Fibroblast of skin of back (primary cell): Measurements from ENCODE around the gene GIPC2.
"Not testable (repeated sequence)": the region's sequence is repeated elsewhere in the genome, so short reads cannot be mapped to it uniquely, and the experiment has no call there.

ENCODE experiments used
- DNase-seq: peaks from one replicate; pipeline ENCODE4 v3.0.0-alpha.2; 2013

The GIPC2 gene

DNA sequence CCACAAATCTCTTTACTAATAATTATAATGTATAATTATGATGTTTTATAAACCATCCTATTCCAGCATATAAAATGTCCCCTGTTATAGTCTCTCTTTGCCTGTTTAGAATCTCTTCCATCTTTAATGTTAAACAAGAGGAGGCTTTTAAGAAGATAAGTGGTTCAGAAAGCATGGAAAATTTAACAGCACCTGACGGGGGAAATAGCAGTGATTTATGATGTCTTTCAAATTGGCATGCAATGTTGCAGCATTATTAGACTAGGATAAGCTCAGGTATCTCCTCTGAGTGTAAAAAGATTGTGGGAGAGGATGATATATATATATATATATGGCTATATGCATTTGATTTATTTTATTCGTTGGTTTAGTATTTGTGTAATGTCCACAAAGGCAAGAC is 24.4 kb downstream of the GIPC2 start:
- no peak for DNase-seq

DNA sequence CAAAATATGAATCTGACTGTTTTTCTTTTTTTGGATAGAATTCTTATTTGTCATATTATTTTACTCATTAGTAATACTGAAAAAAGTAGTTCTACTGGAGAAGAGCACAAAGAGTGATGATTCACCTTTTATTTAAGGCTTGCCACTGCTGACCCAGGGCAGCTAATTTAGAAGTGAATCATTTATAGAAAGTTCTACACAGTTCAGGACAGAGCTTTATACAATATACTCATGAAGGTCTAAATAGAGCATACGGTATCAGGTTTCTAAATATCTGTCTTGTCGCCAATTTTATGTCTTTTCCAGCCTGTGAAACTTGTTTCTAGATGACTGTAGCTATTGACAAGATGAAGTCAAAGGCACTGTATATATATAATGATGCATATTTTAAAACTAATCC is 25.0 kb downstream of the GIPC2 start:
- peak; percentile 89 for DNase-seq

DNA sequence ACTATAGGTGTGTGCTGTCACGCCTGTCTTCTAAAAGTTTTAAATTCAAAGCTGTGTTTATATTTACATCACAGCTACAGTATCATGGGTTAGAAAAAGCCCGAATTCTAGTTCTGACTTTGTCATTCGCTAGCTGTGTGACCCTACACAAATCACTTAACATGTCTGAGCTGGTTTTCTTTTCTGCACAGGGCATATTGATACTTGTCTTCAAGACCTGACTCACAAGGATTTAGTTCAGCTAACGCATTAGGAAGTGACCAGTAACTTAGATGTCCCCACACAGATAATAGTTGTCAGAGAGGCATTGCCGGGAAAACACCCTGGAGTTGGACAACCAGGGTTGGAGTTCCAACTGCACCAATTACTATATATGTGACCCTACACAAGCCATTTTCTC is 25.9 kb downstream of the GIPC2 start:
- no peak for DNase-seq

DNA sequence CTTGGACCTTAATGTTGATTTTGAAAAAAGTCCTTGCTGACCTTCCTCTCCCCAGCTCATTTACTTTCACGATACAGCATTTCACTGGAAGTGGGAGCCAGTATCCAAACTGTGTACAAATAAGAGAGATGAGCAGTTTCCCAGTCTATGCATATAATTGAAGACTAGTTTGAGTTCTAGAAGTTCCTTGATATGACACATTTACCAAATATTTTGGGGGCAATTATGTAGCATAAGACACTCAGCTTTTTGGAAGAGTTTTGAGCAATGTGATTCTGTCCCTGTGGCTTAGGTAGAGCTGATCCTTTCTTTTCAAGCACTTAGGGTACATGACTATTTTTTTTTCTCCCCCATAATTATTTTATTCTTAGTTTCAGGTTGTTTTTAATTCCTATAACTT is 26.4 kb downstream of the GIPC2 start:
- DNase-seq = peak; percentile 47

DNA sequence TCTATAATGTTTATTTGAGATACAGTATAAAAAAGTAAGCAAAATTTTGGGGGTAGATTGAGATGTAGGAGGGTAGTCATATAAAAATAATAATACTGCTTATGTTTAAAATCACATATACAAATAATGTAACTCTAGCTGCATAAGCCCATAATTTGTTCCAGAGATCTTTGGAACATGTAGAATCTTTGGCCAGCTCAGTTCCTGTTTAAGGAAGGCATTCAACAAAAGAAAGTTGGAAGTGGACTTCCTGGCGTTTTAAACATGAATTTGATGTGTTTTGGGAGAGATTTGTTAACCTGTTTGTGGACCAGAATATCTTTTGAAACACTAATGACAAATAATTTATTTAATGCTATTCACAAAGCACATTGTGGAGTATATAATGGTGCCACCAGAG is 27.7 kb downstream of the GIPC2 start:
- DNase-seq = no peak

DNA sequence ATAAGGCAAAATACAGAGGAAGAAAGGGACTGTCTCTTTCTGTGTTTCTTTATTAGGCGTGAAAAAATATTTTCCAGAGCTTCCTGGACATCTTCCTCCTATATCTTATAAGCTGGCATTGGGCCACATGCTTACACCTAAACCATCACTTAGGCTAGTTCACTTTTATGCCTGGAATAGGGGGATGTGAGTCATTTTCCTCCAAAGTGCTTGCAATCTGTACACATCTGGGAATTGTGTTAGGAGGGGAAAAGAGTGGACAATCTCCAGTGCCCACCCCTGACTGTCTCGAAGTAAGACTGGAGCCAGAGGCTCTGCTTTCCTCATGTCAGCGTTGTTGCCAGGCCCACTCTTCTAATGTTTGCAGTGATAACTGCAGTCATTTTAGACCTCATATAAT is 29.9 kb downstream of the GIPC2 start:
- no peak for DNase-seq

DNA sequence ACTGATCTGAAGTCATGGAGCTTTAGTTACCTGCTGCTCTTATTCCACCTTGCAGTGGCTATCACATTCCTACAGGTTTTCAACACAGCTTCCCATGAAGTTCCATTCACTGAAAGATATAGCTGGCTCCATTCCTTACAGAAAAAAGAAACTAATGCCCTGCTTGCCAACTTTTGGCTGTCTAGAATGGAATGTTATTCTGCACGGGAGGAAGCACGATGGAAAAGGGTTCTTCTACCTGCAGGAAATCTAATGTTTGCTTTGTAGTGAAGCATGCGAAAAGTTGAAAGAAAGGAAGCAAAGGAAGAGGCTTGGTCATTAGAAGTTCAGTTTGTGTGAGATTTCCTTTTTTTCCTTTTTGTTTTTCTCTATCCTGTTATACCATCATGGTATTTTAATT is 32.6 kb downstream of the GIPC2 start:
- DNase-seq = no peak

DNA sequence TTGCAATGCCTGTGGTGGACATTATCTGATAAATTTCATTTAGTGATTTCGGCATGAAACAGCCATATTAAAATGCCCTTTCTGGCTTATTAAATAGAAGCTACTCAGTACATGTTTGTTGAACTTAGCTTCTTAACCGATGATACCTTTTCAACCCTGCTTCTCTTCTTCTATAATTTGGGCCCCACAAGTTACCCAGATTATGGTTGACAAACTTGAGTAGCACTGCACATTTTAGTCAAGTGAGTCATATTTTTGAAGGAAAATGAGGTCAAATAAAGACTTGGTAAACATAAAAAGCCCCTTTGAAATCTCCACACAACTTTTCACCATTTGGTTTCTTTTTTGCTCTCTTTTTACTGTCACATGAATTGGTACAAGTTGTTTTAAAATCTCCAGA is 33.8 kb downstream of the GIPC2 start:
- peak; percentile 62 for DNase-seq

DNA sequence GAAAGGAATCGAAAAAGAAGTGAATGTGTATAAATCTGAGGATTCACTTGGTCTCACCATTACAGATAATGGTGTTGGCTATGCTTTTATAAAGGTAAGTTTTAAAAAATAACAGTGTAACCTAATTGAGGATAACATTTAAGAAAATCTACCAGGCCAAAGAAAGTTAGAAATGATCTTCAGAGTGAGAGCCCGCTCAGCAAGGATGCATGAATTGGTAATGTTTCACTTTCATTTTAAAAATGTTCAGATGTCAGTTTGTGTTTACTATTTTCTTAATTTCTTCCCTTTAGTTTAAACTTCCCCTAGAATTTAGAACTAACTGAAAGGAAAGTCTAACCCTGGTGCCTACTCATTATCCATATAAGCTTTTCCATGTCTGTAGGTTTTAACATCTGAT is 35.0 kb downstream of the GIPC2 start:
- DNase-seq = no peak

DNA sequence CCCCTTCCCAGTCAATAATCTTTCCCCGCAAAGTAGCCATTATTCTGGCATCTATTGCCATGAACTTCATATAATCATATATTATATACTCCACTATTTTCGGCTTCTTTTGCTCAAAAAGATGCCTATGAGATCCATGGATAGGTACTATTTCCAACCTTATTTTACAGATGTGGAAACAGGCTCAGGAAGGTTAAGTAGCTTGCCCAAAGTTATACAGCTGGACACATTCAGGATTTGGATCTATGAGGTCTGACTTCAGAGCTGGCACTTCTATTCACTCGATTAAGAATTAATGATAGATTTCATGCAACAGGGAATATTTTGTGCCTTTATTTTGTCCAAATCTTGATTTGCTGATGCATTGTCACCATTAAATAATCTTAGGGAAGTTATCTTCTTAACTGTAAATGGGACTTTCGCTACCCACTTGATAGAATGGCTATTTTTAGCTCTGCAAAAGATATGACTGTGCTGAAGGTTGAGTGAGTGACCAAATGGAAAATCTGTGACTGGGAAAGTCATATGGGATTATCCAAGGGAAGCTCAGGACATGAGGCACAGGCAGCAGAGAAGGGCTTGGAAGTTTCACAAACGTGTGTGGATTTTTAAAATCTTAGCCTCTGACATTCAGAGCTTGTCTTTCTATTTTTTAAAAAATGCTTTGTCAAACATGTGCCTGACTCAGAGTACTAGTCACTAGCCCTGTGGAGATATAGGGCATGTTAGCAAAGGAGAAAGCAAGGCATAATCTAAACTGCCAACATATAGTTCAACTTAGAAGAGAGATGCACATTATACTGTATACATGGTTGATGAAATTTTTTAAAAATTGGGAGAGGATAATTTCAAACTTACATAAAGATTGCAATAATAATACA is 36.5 kb downstream of the GIPC2 start:
- peak; percentile 59 for DNase-seq

DNA sequence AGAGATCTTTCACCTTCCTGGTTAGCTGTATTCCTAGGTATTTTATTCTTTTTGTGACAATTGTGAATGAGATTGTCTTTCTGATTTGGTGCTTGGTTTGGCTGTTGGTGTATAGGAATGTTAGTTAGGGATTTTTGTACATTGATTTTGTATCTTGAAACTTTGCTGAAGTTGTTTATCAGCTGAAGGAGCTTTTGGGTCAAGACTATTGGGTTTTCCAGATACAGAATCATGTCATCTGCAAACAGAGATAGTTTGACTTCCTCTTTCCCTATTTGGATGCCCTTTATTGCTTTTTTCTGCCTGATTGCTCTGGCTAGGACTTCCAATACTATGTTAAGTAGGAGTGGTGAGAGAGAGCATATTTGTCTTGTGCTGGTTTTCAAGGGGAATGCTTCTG is 38.9 kb downstream of the GIPC2 start:
- not testable (repeated sequence) for DNase-seq

DNA sequence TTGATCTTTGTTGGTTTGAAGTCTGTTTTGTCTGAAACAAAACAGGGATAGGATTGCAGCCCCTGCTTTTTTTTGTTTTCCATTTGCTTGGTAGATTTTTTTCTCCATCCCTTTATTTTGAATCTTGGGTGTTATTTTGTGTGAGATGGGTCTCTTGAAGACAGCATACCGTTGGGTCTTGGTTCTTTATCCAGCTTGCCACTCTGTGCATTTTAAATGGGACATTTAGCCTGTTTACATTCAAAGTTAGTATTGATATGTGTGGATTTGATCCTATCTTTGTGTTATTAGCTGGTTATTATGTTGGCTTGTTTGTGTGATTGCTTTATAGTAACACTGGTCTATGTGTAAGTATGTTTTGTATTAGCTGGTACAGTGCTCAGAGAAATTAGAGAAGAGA is 40.9 kb downstream of the GIPC2 start:
- no peak for DNase-seq

DNA sequence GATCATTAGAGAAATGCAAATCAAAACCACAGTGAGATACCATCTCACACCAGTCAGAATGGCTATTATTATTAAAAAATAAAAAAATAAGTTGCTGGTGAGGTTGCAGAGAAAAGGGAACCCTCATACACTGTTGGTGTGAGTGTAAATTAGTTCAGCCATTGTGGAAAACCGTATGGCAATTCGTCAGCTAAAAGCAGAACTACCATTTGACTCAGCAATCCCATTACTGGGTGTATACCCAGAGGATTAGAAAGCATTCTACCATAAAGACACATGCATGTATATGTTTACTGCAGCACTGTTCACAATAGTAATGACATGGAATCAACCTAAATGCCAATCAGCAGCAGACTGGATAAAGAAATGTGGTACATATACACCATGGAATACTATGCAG is 42.2 kb downstream of the GIPC2 start:
- no peak for DNase-seq

DNA sequence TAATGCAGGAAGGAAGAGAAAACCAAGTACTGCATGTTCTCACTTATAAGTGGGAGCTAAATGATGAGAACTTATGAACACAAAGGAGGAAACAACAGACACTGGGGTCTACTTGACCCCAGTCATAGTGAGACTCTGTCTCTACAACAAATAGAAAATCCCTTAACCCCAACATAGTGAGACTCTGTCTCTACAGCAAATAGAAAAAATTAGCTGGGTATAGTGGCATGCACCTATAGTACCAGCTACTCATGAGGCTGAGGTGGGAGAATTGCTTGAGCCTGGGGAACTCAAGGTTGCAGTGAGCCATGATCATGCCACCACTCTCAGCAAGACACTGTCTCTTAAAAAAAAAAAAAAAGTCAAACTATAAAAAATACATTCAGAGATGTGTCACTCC is 42.7 kb downstream of the GIPC2 start:
- DNase-seq = no peak

DNA sequence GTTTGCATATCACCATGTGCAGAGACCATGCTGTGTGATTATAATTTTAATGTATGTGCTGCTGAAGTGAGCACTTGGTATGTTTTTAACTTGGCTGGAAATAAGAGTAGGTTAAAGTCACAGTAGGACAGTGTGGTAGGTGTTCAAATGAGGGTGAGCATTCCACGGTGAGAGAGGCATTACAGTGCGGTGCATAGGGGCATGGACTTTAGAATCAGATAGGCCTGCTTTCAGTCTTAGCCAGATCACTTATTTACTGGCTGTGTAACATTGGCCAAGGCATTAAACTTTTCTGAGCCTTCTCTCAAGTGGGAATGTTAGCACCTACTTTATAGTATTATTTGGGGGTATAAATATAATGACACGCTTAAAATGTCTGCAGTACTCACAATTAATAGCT is 43.2 kb downstream of the GIPC2 start:
- DNase-seq = no peak

DNA sequence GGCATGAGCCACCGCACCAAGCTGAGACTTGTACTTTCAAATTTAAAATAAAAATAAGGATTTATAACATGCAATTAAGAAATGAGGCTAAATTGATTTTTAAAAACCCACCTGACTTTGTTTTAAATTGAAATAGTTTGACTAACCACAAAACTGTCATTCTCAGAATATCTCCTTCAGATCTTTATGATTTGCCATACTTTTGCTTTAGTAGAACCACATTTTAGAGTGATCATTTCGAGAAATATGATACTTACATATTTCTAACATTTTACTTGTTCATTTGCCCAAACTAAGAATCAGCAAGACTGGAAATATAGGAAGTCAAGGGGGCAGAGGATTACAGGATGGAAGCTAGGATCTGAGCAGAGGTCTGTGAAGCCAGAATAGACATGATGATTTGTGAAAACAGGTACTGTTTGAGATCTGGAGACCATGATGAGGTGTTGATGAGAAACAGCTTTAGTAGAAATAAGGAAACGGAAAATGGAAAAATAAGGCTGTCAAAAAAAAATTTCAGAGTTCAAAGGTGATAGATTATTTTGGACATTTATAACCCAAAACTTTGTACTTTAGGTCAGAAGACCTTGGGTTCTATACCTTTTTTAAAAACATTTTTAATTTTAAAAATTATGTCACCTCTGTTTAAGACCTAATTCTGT is 44.8 kb downstream of the GIPC2 start:
- DNase-seq = peak; percentile 30

DNA sequence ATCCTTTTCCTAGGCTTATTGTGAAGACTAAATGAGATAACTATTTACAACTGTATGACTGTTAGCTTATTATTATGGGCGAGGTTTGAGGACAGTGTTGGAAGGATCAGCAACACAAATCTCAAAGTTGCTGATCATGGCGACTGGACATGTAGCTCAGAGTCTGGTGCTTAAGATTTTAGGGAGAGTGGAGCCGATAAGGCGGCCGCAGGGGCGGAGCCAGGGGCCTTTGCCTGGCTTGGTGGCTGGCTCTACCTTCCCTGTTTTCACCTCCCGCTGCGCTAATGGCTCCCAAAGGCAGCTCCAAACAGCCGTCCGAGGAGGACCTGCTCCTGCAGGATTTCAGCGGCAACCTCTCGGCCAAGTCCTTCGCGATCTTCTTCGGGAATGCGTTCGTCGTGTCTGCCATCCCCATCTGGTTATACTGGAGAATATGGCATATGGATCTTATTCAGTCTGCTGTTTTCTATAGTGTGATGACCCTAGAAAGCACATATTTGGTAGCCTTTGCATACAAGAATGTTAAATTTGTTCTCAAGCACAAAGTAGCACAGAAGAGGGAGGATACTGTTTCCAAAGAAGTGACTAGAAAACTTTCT is 45.5 kb downstream of the GIPC2 start:
- DNase-seq = no peak

DNA sequence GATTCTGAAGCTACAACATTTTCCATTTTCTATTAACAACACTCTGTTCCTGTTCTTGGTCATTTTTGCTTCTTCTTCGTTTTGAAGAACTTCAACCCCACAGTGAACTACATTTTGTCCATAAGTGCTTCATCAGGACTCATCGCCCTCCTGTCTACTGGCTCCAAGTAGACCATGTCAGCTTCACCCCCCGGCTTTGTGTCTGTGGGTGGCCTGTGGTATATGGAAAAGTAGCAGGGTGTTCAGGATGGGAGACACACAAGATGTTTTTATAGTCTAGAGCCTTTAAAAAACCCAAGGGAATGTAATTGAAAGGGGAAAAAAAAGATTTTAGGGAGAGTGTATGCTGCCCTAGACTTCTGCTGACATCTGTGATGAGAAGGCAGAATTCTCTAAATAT is 46.1 kb downstream of the GIPC2 start:
- DNase-seq = no peak

DNA sequence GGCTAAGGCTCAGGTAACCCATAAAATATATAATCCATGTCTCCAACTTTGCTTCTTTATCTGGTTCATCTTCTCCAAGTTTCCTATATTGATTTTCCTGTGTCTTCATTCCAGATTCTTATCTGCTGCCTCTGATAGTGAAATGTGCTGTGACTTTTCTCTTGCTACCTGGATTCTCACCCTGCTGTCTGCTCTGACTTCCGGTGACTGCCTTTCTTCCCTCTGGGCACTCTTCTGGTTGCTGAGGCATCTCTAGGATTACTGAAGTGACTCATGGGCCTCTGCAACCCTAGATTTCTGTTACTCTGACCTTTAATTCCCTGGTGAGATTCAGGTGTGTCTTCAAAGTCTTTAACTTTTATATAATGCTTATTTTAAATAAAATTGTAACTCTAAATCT is 46.9 kb downstream of the GIPC2 start:
- DNase-seq = no peak

DNA sequence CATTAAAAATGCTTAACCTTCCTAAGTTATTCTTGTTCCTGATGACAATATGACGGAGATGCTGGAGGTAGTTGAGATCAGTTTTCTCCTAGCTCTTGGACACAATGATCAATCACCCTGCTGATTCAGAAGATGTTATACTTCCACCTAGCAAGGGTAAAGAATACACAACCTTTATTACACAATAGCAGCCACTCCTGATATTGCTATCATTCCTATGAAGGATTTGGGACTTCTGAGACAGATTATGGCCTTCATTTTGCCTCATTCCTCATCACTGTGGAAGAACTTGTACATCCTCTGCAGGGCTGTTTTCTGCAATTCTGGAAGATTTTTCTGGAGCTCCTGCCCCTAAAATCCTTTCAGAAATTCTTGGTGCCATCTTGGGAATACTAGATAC is 47.8 kb downstream of the GIPC2 start:
- no peak for DNase-seq

DNA sequence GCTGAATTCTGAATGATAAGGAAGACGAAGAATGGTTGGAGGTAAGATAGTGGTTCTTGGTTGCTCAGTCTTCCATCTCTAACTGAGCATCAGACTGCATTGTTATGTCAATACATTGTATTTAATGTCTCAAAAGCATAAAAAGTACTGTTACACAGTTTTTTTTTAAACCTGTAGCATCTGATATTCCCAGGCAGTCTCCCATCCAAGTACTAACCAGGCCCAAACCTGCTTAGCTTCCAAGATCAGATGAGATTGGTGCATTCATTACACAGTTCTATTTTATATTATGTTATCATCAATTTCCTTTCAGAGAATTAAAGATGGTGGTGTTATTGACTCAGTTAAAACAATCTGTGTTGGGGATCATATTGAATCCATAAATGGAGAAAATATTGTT is 48.9 kb downstream of the GIPC2 start:
- no peak for DNase-seq

DNA sequence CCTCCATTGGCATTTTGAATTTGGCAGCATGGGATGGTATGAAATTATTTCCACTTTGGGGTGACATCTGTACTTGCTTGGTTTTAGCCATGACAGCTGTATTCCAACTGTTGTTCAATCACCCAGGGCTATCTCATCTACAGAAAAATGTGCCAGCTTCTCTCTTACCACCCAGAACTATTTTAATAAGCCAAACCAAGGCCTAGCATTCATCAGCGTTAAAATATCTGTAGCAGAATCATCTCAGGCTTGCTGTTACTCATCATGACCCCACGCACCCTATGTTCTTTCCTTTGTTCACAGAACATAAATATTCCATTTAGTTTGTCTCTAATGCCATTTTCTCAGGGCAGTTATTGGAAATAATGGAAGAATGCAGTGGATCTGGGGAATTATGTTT is 49.8 kb downstream of the GIPC2 start:
- DNase-seq = peak; percentile 84

DNA sequence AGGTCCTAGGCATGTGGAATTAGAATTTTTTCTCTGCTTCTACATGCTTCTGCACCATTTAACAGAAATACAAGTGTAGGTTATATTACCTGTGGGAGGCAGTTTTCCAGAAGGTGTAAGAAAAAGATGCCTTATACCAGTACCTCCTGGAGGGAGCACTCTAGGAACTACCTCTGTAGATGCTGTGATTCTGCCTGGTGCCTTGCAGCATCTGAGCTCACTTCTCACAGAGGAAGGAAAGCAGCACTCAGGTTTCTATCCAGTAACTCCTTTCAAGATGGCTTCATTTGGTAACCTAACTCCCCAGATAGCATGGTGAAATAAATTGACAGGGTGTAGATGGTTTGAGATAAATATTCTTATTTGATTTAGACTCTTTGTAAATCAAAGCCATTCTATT is 50.3 kb downstream of the GIPC2 start:
- no peak for DNase-seq

DNA sequence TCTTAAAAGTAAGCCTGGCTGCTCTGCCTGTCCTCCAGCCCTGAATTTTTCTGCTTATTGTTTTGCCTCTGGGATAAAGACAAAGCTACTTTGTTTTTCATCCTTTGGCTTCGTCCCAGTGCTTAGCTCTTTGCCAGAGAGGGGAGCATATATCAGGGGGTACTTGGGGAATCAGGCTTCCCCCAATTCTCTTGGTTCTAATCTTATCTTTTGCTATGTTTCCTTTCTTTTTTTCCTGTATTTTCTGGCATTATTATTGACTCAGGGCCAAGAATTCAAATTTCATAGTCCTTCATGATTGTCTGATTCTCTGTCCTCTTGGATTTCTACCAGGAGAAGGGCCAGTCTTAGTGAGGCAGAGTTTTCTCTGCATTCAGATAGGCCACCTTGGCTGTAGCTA is 51.2 kb downstream of the GIPC2 start:
- DNase-seq = no peak
